Neural progenitor cell (in vitro differentiated cells): Measurements from ENCODE around the gene ISY1. TPM values are rescaled to one million over a fixed set of nuclear protein-coding genes. Genes with fewer than 3 reads are reported as not detected.
A peak's percentile ranks its signal among the peaks of the same experiment; 100 is the strongest.

Experiments
- DNase-seq: peaks from one replicate; pipeline ENCODE4 v3.0.0-alpha.2; 2016; ENCODE audit warnings: low spot score
- H2AFZ ChIP-seq: fragments of 200-600 bp; sonication (generic); replicated peaks from 2 replicates; pipeline ENCODE4 v1.6.1; 2016; ENCODE audit warnings: antibody characterized with exemption
- H3F3A ChIP-seq: fragments of 200-600 bp; sonication (generic); 2 replicates; pipeline ENCODE4 v1.6.1; 2016; ENCODE audit warnings: antibody characterized with exemption, low read depth
- H3K27ac ChIP-seq: fragments of 200-600 bp; sonication (generic); 2 replicates; pipeline ENCODE4 v1.5.1; 2016; ENCODE audit warnings: mild to moderate bottlenecking
- H3K27me3 ChIP-seq: fragments of 200-600 bp; sonication (generic); 2 replicates; pipeline ENCODE4 v1.6.1; 2016; ENCODE audit warnings: mild to moderate bottlenecking, moderate library complexity
- H3K36me3 ChIP-seq: fragments of 200-600 bp; sonication (generic); 2 replicates; pipeline ENCODE4 v1.5.1; 2016
- H3K4me1 ChIP-seq: fragments of 200-600 bp; sonication (generic); 2 replicates; pipeline ENCODE4 v1.6.1; 2016; ENCODE audit warnings: mixed run types
- H3K4me2 ChIP-seq: fragments of 200-600 bp; sonication (generic); 2 replicates; pipeline ENCODE4 v1.6.1; 2016
- H3K4me3 ChIP-seq: fragments of 200-600 bp; sonication (generic); 2 replicates; pipeline ENCODE4 v1.5.1; 2016
- H3K79me2 ChIP-seq: fragments of 200-600 bp; sonication (generic); 2 replicates; pipeline ENCODE4 v1.6.1; 2016; ENCODE audit warnings: low read depth
- H3K9ac ChIP-seq: fragments of 200-600 bp; sonication (generic); 2 replicates; pipeline ENCODE4 v1.6.1; 2016
- H3K9me3 ChIP-seq: fragments of 200-600 bp; sonication (generic); 2 replicates; pipeline ENCODE4 v1.5.1; 2016; ENCODE audit warnings: low read depth
- H4K20me1 ChIP-seq: fragments of 200-600 bp; sonication (generic); 2 replicates; pipeline ENCODE4 v1.6.1; 2016; ENCODE audit warnings: low read depth
- H3K27ac Mint-ChIP-seq: 3 replicates; pipeline ENCODE4 v1.8.0; 2021; ENCODE audit warnings: mixed read lengths
- H3K27me3 Mint-ChIP-seq: 2 replicates; pipeline ENCODE4 v1.8.0; 2022; ENCODE audit warnings: low read depth, mild to moderate bottlenecking, inconsistent platforms, moderate library complexity, mixed read lengths; ENCODE audit not compliant: insufficient read depth
- H3K36me3 Mint-ChIP-seq: 3 replicates; pipeline ENCODE4 v1.8.0; 2021; ENCODE audit warnings: mixed read lengths
- H3K4me1 Mint-ChIP-seq: 3 replicates; pipeline ENCODE4 v1.8.0; 2021; ENCODE audit warnings: mixed read lengths
- H3K4me3 Mint-ChIP-seq: 3 replicates; pipeline ENCODE4 v1.8.0; 2021; ENCODE audit warnings: mild to moderate bottlenecking, moderate library complexity, mixed read lengths
- H3K9me3 Mint-ChIP-seq: 3 replicates; pipeline ENCODE4 v1.8.0; 2020; ENCODE audit warnings: mixed read lengths
- EZH2 ChIP-seq: fragments of 200-600 bp; sonication (generic); IDR thresholded peaks from 2 replicates; pipeline ENCODE4 v1.6.1; 2017; ENCODE audit warnings: antibody characterized with exemption, mild to moderate bottlenecking, moderate library complexity
- EZH2phosphoT487 ChIP-seq: fragments of 200-600 bp; sonication (generic); IDR thresholded peaks from 2 replicates; pipeline ENCODE4 v1.6.1; 2017; ENCODE audit warnings: antibody characterized with exemption
- total RNA-seq: library from RNA; depleted of rRNA; stranded (reverse); fragments of >200 nt; gene quantifications from 2 replicates; pipeline ENCODE4 v1.2.3, GENCODE V29; 2015; ENCODE audit warnings: low replicate concordance
- TF ChIP-seq, protein P1 (sequence below): fragments of 200-600 bp; sonication (generic); IDR thresholded peaks from 2 replicates; pipeline ENCODE4 v1.5.1; 2017; ENCODE audit warnings: antibody characterized with exemption, mild to moderate bottlenecking

The ISY1 gene
- total RNA-seq, 1 donor from 2014 or later: 31.9 TPM

DNA sequence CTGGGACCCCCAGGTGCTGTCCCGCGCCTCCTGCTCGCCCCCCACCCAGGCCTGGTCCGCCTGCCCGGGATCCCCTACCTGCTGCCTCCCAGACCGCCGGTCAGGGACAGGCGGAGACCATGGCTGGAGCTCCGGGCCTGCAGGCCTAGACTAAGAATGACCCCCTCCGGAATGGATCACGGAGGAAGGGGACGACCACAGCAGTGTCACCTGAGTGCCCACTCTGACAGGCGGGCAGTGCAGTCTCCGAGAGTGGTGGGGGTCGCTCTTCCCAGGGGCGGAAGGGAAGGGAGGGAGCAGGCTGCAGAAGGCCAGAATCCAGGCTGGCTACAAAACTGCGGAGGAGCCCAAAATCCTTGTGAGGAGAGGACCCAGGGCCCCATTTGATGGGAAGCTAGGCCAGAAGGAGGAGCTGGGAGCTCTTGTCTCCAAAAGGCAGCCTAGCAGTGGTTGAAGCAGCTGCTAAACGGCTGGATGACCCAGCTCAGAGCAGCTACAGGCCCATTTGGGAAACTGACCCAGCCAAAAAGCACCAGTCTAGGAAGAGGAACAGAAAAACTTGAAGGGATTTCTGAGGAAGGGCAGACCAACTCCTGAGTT is 38.4 kb downstream of the ISY1 start:
- H2AFZ ChIP-seq: peak overlapping the region; percentile 88
- H3K4me3 Mint-ChIP-seq: peak overlapping the region; percentile 84
- peaks cover 20% of the 10 kb centered on the region for H4K20me1 ChIP-seq
- H3K4me1 Mint-ChIP-seq: peaks cover 28% of the 10 kb centered on the region
- H3K9me3 ChIP-seq: no peaks in the 10 kb centered on the region
- H3K27me3 ChIP-seq: no peaks in the 10 kb centered on the region
- H3K27ac Mint-ChIP-seq: no peak overlapping the region
- peak; percentile 65 for DNase-seq
- H3K27me3 Mint-ChIP-seq: no peaks in the 10 kb centered on the region
- H3K36me3 ChIP-seq: no peaks in the 10 kb centered on the region
- H3K36me3 Mint-ChIP-seq: peaks cover 7% of the 10 kb centered on the region
- H3K9ac ChIP-seq: peak overlapping the region; percentile 15
- H3K9me3 Mint-ChIP-seq: no peaks in the 10 kb centered on the region
- TF ChIP-seq EZH2: no peak
- TF ChIP-seq, protein P1, sequence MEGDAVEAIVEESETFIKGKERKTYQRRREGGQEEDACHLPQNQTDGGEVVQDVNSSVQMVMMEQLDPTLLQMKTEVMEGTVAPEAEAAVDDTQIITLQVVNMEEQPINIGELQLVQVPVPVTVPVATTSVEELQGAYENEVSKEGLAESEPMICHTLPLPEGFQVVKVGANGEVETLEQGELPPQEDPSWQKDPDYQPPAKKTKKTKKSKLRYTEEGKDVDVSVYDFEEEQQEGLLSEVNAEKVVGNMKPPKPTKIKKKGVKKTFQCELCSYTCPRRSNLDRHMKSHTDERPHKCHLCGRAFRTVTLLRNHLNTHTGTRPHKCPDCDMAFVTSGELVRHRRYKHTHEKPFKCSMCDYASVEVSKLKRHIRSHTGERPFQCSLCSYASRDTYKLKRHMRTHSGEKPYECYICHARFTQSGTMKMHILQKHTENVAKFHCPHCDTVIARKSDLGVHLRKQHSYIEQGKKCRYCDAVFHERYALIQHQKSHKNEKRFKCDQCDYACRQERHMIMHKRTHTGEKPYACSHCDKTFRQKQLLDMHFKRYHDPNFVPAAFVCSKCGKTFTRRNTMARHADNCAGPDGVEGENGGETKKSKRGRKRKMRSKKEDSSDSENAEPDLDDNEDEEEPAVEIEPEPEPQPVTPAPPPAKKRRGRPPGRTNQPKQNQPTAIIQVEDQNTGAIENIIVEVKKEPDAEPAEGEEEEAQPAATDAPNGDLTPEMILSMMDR: no peak
- peaks cover 19% of the 10 kb centered on the region for H3K4me1 ChIP-seq
- H3K4me3 ChIP-seq: peak overlapping the region; percentile 70
- no peak overlapping the region for H3K27ac ChIP-seq
- H3K79me2 ChIP-seq: peaks cover 22% of the 10 kb centered on the region
- H3K4me2 ChIP-seq: peak overlapping the region; percentile 83
- H3F3A ChIP-seq: peaks cover 9% of the 10 kb centered on the region

DNA sequence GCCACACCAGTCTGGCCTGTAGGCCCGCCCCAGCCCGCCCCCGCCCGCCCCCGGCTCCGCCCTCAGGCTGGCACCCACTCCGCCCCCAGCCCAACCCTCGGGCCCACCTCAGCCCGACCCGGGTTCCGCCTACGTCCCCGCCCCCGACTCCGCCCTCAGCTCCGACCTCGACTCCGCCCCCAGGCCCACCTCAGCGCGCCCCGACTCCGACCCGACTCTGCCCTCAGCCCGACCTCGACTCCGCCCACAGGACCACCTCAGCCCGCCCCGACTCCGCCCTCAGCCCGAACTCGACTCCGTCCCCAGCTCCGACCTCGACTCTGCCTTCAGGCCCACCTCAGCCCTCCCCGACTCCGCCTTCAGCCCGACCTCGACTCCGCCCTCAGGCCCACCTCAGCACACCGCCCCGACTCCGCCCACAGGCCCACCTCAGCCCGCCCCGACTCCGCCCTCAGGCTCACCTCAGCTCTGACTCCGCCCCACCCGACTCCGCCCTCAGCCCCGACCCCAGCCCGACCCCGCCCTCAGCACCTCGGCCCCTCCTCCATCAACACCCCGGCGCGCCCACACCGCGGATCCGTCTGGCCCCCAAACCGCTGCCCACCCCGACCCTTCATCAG is 39.0 kb downstream of the ISY1 start, which contains the start of gene RAB43:
Gene RAB43 (minus strand): TSS at position 13 of the 620 bp plus-strand sequence. CDS start 315 bp downstream, outside the sequence.
- H3K4me2 ChIP-seq: peak within 1 kb of the TSS; percentile 95
- peaks cover 5% of the 10 kb centered on the region for H3K36me3 Mint-ChIP-seq
- H3K9ac ChIP-seq: peak within 1 kb of the TSS; percentile 62
- peaks cover 31% of the 10 kb centered on the region for H3K4me1 Mint-ChIP-seq
- no peak for TF ChIP-seq EZH2
- no peak for TF ChIP-seq EZH2phosphoT487
- TF ChIP-seq, protein P1: no peak
- H3K79me2 ChIP-seq: peaks cover 26% of the 10 kb centered on the region
- H3K27ac Mint-ChIP-seq: no peak within 1 kb of the TSS
- no peaks in the 10 kb centered on the region for H3K9me3 Mint-ChIP-seq
- H3K9me3 ChIP-seq: no peaks in the 10 kb centered on the region
- H3K27me3 Mint-ChIP-seq: no peaks in the 10 kb centered on the region
- H3K4me3 ChIP-seq: peak within 1 kb of the TSS; percentile 70
- peaks cover 24% of the 10 kb centered on the region for H4K20me1 ChIP-seq
- H3K36me3 ChIP-seq: no peaks in the 10 kb centered on the region
- DNase-seq: peak; percentile 99
- H2AFZ ChIP-seq: peak within 1 kb of the TSS; percentile 93
- H3K27ac ChIP-seq: no peak within 1 kb of the TSS
- peaks cover 9% of the 10 kb centered on the region for H3F3A ChIP-seq
- no peaks in the 10 kb centered on the region for H3K27me3 ChIP-seq
- H3K4me1 ChIP-seq: peaks cover 19% of the 10 kb centered on the region
- H3K4me3 Mint-ChIP-seq: peak within 1 kb of the TSS; percentile 85

DNA sequence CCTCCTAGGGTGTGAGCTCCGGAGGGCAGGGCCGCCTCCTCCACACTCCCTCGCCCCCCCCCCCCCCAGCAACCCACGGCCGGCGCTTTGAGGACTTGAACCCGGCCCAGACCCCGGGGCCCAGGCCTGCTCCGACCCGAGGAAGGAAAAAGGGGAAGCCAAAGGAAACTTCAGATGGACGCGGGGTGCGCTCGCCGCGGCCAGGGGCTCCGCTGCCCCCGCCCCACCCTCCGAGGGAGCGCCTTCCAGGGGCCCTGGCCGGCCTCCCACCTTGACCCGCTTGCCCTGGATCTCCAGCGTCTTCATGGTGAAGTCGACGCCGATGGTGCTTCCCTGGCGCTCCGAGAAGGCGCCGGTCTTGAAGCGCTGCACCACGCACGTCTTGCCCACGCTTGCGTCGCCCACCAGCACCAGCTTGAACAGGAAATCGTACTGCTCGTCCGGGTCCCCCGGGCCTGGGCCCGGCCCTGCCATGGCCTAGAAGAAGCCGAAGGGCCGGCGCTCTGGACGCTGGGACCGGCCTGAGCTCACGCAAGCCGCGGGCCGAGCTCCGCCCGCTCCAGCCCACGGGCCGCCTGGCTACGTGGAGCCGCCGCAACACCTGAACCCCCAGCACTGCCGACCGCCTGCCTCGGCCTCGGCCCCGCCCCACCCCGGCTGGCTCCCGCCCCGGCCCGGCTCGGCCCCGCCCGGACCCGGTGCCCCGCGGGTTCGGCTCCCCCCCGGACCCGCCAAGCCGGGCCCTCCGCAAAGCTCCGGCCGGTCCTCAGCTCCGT is 39.7 kb downstream of the ISY1 start:
- H2AFZ ChIP-seq: peak overlapping the region; percentile 93
- no peak overlapping the region for H3K27ac ChIP-seq
- H3K4me3 Mint-ChIP-seq: peak overlapping the region; percentile 85
- no peaks in the 10 kb centered on the region for H3K36me3 ChIP-seq
- H3K4me1 ChIP-seq: peaks cover 22% of the 10 kb centered on the region
- peaks cover 26% of the 10 kb centered on the region for H3K79me2 ChIP-seq
- no peak overlapping the region for H3K27ac Mint-ChIP-seq
- H3F3A ChIP-seq: peaks cover 14% of the 10 kb centered on the region
- peak overlapping the region; percentile 70 for H3K4me3 ChIP-seq
- H3K9ac ChIP-seq: peak overlapping the region; percentile 62
- H3K9me3 ChIP-seq: no peaks in the 10 kb centered on the region
- TF ChIP-seq EZH2 (no peak), EZH2phosphoT487 (no peak)
- TF ChIP-seq, protein P1: no peak
- peak overlapping the region; percentile 95 for H3K4me2 ChIP-seq
- DNase-seq: peak; percentile 51
- peaks cover 2% of the 10 kb centered on the region for H3K36me3 Mint-ChIP-seq
- H3K27me3 Mint-ChIP-seq: no peaks in the 10 kb centered on the region
- peaks cover 37% of the 10 kb centered on the region for H3K4me1 Mint-ChIP-seq
- no peaks in the 10 kb centered on the region for H3K9me3 Mint-ChIP-seq
- peaks cover 30% of the 10 kb centered on the region for H4K20me1 ChIP-seq
- no peaks in the 10 kb centered on the region for H3K27me3 ChIP-seq
